HG03342 (cell line): ENCODE results near the gene TNIP1.

Experiments used
- ATAC-seq: cut with Tn5 transposase; IDR thresholded peaks from one replicate; pipeline ENCODE4 v1.9.1; 2021; ENCODE audit warnings: mild to moderate bottlenecking, moderate library complexity; ENCODE audit not compliant: unreplicated experiment

The TNIP1 gene

GRCh38 chr5:151085517-151086041 lies 4.7 kb upstream of the TNIP1 start:
- no peak for ATAC-seq

- no peak for ATAC-seq
These were observed 3.5 kb upstream of the TNIP1 start for GRCh38 chr5:151084363-151084762.

GRCh38 chr5:151083081-151083676 lies 2.3 kb upstream of the TNIP1 start:
- ATAC-seq, result no peak

GRCh38 chr5:151082282-151082902 lies 1.6 kb upstream of the TNIP1 start:
- ATAC-seq, result no peak

- ATAC-seq, result no peak
These were observed 822 bp upstream of the TNIP1 start for GRCh38 chr5:151081431-151082281.

GRCh38 chr5:151079838-151080612 lies 809 bp downstream of the TNIP1 start:
- ATAC-seq, result no peak

GRCh38 chr5:151078490-151079262 lies 2.2 kb downstream of the TNIP1 start:
- ATAC-seq, result peak; percentile 53

- ATAC-seq, result no peak
These were observed 2.9 kb downstream of the TNIP1 start for GRCh38 chr5:151077967-151078366.

GRCh38 chr5:151077419-151077818 lies 3.4 kb downstream of the TNIP1 start:
- no peak for ATAC-seq

GRCh38 chr5:151076616-151077015 lies 4.2 kb downstream of the TNIP1 start:
- no peak for ATAC-seq

- ATAC-seq, result no peak
These were observed 5.0 kb downstream of the TNIP1 start for GRCh38 chr5:151075698-151076331.

GRCh38 chr5:151074557-151074956 lies 6.3 kb downstream of the TNIP1 start:
- no peak for ATAC-seq

- no peak for ATAC-seq
These were observed 7.6 kb downstream of the TNIP1 start for GRCh38 chr5:151073280-151073679.

GRCh38 chr5:151072630-151073025 lies 8.2 kb downstream of the TNIP1 start:
- no peak for ATAC-seq

GRCh38 chr5:151071848-151072629 lies 8.8 kb downstream of the TNIP1 start:
- no peak for ATAC-seq

- ATAC-seq, result no peak
These were observed 9.8 kb downstream of the TNIP1 start for GRCh38 chr5:151071021-151071420.

- no peak for ATAC-seq
These were observed 10.4 kb downstream of the TNIP1 start for GRCh38 chr5:151070449-151070848.

GRCh38 chr5:151068433-151069197 lies 12.2 kb downstream of the TNIP1 start:
- ATAC-seq, result peak; percentile 54
